Measurements from ENCODE around the gene SNX12. TPM values are rescaled to one million over a fixed set of nuclear protein-coding genes. Genes with fewer than 3 reads are reported as not detected.

The SNX12 gene
- total RNA-seq (2014; rRNA removed; shearing (Covaris generic)): 91.7 and 94.2 TPM in 2 replicates
- 85.3 and 117 TPM in 2 replicates for polyA plus RNA-seq (2015; cell fraction: cytosol; rRNA removed)
- 27.8 and 30.1 TPM in 2 replicates for polyA plus RNA-seq (2015; cell fraction: nucleus; rRNA removed)

- in situ Hi-C loops (cut with HindIII; ENCODE audit: low pct_unique_long_range_greater_than_20kb, low sequenced_read_pairs): no loop called here
- peak; percentile 93 for DNase-seq (ENCODE audit: low read depth, low spot score)
These were observed at the start of gene SNX12 for GRCh38 chrX:71068044-71068918. Gene SNX12 (minus strand): TSS chrX:71068334. CDS start chrX:71068306, 28 bp downstream.

GRCh38 chrX:71117358-71117757 lies 49.2 kb upstream of the SNX12 start:
- no peak for DNase-seq (ENCODE audit: low read depth, low spot score)
- in situ Hi-C loops (cut with HindIII; ENCODE audit: low pct_unique_long_range_greater_than_20kb, low sequenced_read_pairs): no loop called here

DNA sequence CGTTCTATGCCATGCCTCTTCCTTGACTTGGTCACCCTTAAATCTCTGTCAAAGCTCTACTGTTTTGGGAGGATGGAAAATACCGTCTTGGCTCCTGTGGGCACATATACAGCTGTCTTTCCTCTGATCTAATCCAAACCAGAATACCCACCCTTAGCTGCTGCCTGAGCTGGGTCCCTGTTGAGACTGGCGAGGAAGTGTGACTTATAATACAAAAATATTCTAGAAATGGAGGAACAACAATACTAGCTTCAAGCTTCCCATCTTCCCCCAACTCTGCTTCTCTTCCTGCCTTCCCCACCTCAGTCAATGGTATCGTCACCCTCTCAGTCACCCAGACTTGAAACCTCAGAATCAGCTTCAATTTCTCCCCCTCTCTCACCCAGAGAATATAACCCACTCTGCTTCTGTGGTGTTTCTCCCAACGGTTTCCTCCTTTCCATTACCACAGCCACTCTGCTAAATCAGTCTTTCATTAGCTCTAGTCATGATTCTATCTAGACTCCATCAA lies 43.8 kb upstream of the SNX12 start:
- no peak for DNase-seq (ENCODE audit: low read depth, low spot score)
- in situ Hi-C loops (cut with HindIII; ENCODE audit: low pct_unique_long_range_greater_than_20kb, low sequenced_read_pairs): no loop called here

- DNase-seq (ENCODE audit: low read depth, low spot score): no peak
- in situ Hi-C loops (cut with HindIII; ENCODE audit: low pct_unique_long_range_greater_than_20kb, low sequenced_read_pairs): no loop called here
These were observed 43.2 kb upstream of the SNX12 start, which contains the start of gene IL2RG for GRCh38 chrX:71111141-71111843. Gene IL2RG (minus strand): TSS chrX:71111577. CDS start chrX:71111539, 38 bp downstream.

GRCh38 chrX:71109051-71109450 lies 40.9 kb upstream of the SNX12 start:
- in situ Hi-C loops (cut with HindIII; ENCODE audit: low pct_unique_long_range_greater_than_20kb, low sequenced_read_pairs): no loop called here
- no peak for DNase-seq (ENCODE audit: low read depth, low spot score)

DNA sequence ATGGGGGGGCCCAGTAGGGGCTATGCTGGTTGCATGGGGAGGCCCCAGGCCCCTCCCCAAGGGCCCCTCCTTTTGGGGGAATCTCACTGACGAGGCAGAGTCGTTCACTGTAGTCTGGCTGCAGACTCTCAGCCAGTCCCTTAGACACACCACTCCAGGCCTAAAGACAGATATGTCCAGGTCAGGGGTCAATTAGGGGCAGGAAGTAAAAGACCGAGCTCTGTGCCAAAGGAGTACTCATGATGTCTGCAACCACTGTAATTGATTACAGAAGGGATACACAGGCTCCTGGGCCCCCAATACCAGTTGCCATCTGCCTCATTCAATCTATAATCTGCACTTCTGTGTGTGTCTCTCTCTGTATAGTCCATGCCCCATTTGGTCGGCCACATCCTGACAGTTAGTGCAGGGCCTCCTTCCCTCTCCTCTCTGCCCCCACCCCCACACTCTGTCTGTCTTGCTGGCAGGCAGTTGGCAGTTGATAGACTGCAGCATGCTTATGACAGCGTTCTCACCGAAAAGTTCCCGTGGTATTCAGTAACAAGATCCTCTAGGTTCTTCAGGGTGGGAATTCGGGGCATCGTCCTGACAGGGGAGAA lies 39.7 kb upstream of the SNX12 start:
- in situ Hi-C loops (cut with HindIII; ENCODE audit: low pct_unique_long_range_greater_than_20kb, low sequenced_read_pairs): no loop called here
- no peak for DNase-seq (ENCODE audit: low read depth, low spot score)

DNA sequence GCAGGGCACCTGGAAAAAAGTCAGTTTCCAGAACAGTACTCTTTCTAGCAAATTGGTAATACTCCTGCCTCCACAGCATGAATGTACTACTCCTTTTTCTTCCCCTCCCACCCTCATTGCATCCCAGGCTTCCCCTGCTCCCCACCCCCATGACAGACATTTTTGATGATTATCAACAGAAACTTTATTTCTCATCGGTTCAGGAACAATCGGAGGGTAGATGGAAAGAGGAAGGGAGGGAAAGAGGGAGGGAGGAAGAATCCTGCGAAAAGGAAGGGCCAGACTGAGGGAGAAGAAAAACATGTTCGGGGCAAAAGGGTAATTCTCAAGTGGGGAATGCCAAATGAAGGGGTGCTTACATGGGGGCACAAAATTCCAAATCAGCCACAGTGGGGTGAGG lies 39.1 kb upstream of the SNX12 start:
- in situ Hi-C loops (cut with HindIII; ENCODE audit: low pct_unique_long_range_greater_than_20kb, low sequenced_read_pairs): no loop called here
- DNase-seq (ENCODE audit: low read depth, low spot score): no peak

GRCh38 chrX:71106427-71106826 lies 38.3 kb upstream of the SNX12 start, which contains the start of gene CXorf65:
Gene CXorf65 (minus strand): TSS chrX:71106740. CDS start chrX:71106556, 184 bp downstream.
- no peak for DNase-seq (ENCODE audit: low read depth, low spot score)
- in situ Hi-C loops (cut with HindIII; ENCODE audit: low pct_unique_long_range_greater_than_20kb, low sequenced_read_pairs): no loop called here

- DNase-seq (ENCODE audit: low read depth, low spot score): no peak
- in situ Hi-C loops (cut with HindIII; ENCODE audit: low pct_unique_long_range_greater_than_20kb, low sequenced_read_pairs): no loop called here
These were observed 37.5 kb upstream of the SNX12 start for GRCh38 chrX:71105628-71106027.

DNA sequence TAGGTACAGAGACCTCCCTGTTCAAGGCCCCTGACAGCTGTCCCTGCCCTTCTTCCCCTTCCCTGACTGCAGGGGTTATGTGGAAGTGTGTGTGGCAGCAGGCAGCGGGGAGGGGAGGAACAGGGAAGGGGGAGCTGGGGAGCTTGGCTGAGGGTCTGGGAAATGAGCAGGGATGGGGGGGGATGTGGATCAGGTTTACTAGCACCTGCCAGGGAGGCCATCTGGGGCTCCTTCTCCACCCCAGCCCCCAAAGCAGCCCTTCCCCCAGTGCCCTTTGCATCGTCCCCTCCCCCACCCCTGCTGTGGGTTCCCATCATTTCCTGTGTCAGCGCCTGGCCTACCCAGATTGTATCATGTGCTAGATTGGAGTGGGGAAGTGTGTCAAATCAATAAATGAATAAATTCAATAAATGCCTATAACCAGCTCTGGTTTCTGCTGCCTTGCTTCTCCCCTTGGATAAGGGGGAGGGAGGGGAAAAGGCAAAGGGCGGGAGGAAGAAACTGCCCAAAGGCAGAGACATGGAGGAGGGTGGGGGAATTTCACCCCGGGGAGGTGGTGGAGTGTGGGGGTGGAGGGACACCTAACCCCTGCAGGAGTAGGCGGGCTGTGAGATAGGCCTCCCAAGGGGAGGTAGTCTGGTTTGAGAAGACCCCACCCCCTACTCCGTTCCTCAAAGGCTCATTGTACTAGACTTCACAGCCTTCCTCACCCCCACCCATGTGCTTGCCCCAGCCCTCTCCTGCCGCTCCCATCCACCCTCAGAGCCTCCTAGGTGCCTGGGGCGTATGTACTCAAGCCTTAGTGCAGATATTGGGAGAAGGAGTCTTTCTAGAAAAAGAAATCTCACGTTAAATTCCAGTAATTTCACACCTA lies 35.2 kb upstream of the SNX12 start:
- peak; percentile 86 for DNase-seq (ENCODE audit: low read depth, low spot score)
- in situ Hi-C loops (cut with HindIII; ENCODE audit: low pct_unique_long_range_greater_than_20kb, low sequenced_read_pairs): no loop called here

- in situ Hi-C loops (cut with HindIII; ENCODE audit: low pct_unique_long_range_greater_than_20kb, low sequenced_read_pairs): no loop called here
- no peak for DNase-seq (ENCODE audit: low read depth, low spot score)
These were observed 34.2 kb upstream of the SNX12 start for GRCh38 chrX:71102292-71102691.

- in situ Hi-C loops (cut with HindIII; ENCODE audit: low pct_unique_long_range_greater_than_20kb, low sequenced_read_pairs): no loop called here
- no peak for DNase-seq (ENCODE audit: low read depth, low spot score)
These were observed 32.7 kb upstream of the SNX12 start for GRCh38 chrX:71100581-71101505.

GRCh38 chrX:71099736-71100135 lies 31.6 kb upstream of the SNX12 start:
- in situ Hi-C loops (cut with HindIII; ENCODE audit: low pct_unique_long_range_greater_than_20kb, low sequenced_read_pairs): no loop called here

DNA sequence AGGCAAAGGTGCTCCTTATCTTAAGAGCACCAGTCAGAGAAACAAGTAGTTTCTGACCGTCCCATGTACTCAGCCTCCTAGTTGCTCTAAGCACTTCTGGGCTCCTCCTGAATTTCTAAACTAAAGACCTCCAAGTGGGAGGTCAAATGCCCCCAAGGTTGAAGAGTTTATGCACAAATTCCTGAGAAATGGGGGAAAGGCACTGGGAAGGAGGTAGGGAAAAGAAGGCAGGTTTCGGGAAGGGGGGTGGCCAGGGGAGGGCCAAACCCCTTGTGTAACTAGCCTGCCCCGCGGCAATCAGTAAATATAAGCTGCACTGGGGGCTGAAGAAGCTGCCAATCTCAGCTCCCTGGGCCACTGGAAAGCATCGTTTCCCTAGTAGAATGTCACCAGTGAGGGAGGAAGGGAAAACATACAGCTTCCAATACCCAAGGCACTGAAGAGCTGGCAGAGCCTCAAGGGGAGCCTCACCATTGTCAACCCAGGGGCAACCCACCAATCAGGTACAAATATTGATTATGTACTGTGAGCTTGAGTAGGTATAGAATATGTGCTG lies 30.9 kb upstream of the SNX12 start:
- in situ Hi-C loops (cut with HindIII; ENCODE audit: low pct_unique_long_range_greater_than_20kb, low sequenced_read_pairs): no loop called here
- DNase-seq (ENCODE audit: low read depth, low spot score): no peak

More at GRCh38 chrX:71099736-71100135, 31.6 kb upstream of the SNX12 start:
- no peak for DNase-seq (ENCODE audit: low read depth, low spot score)

DNA sequence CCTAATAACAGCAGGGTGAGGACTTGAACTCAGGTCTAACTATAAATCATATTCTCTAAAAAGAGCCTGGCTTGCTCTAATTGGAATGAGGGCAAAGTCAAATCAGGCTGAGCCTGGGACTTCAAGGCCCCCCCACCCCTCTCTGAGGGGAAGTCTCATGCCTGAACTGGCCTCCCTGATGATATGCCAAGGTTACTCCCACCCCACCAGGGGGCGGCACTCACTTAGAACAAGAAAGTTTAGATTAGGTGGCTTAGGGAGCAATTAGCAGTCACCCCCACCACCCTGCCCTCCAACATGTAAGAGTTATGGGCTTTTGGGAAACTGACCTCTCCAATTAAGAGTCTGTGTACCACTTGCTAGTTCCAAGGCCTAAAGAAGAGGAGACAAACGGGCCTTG lies 30.2 kb upstream of the SNX12 start:
- in situ Hi-C loops (cut with HindIII; ENCODE audit: low pct_unique_long_range_greater_than_20kb, low sequenced_read_pairs): no loop called here
- peak; percentile 70 for DNase-seq (ENCODE audit: low read depth, low spot score)

GRCh38 chrX:71096760-71097032 lies 28.6 kb upstream of the SNX12 start:
- in situ Hi-C loops (cut with HindIII; ENCODE audit: low pct_unique_long_range_greater_than_20kb, low sequenced_read_pairs): no loop called here
- no peak for DNase-seq (ENCODE audit: low read depth, low spot score)

All from SK-MEL-5 (cell line).